PFSK-1 (cell line): ENCODE data around the gene TFPI.

Source experiments
- FOXP2 ChIP-seq: optimal IDR thresholded peaks from 2 replicates; pipeline ENCODE3; 2011; ENCODE audit warnings: borderline replicate concordance, control low read depth, inconsistent platforms; ENCODE audit not compliant: insufficient read depth; ENCODE audit errors: extremely low read length, extremely low read depth
- POLR2AphosphoS5 ChIP-seq: IDR thresholded peaks from 2 replicates; pipeline ENCODE4 v1.6.1; 2012; ENCODE audit warnings: low read depth, mild to moderate bottlenecking, control low read depth, low read length, moderate library complexity
- REST ChIP-seq, 2 experiments: IDR thresholded peaks; 2 replicates each; pipeline versions ENCODE4 v1.6.1 to v1.8.0; 2011 to 2012; ENCODE audit warnings: low read depth in 2 of 2, low read length in 2 of 2, control low read depth in 1 of 2, inconsistent platforms in 1 of 2, mild to moderate bottlenecking in 1 of 2, moderate library complexity in 1 of 2; ENCODE audit not compliant: insufficient read depth in 1 of 2
- SIN3A ChIP-seq: IDR thresholded peaks from 2 replicates; pipeline ENCODE4 v1.6.1; 2012; ENCODE audit warnings: mild to moderate bottlenecking, low read length, moderate library complexity, borderline replicate concordance; ENCODE audit not compliant: insufficient read depth
- TAF1 ChIP-seq: IDR thresholded peaks from 2 replicates; pipeline ENCODE4 v1.6.1; 2012; ENCODE audit warnings: low read length, control low read depth, borderline replicate concordance; ENCODE audit not compliant: insufficient read depth

Gene TFPI

GRCh38 chr2:187577310-187577709 lies 23.1 kb upstream of the TFPI start:
- TF ChIP-seq TAF1 (no peak), SIN3A (no peak), FOXP2 (no peak), POLR2AphosphoS5 (no peak), REST (IDR thresholded peaks at IDR 0.05; ENCODE audit: insufficient read depth in 1 of 2, low read depth in 2 of 2, low read length in 2 of 2) (no peak)

- TF ChIP-seq POLR2AphosphoS5 (no peak), FOXP2 (no peak), REST (IDR thresholded peaks at IDR 0.05; ENCODE audit: insufficient read depth in 1 of 2, low read depth in 2 of 2, low read length in 2 of 2) (no peak), TAF1 (no peak), SIN3A (no peak)
Measured at GRCh38 chr2:187576906-187577305, 22.7 kb upstream of the TFPI start.

- TF ChIP-seq SIN3A (no peak), TAF1 (no peak), REST (IDR thresholded peaks at IDR 0.05; ENCODE audit: insufficient read depth in 1 of 2, low read depth in 2 of 2, low read length in 2 of 2) (no peak), POLR2AphosphoS5 (no peak), FOXP2 (no peak)
Measured at GRCh38 chr2:187575751-187576067, 21.5 kb upstream of the TFPI start.

- no peak for TF ChIP-seq FOXP2
- no peak for TF ChIP-seq POLR2AphosphoS5
- TF ChIP-seq TAF1, result no peak
- TF ChIP-seq REST (IDR thresholded peaks at IDR 0.05; ENCODE audit: insufficient read depth in 1 of 2, low read depth in 2 of 2, low read length in 2 of 2), result no peak
- TF ChIP-seq SIN3A, result no peak
Measured at GRCh38 chr2:187574969-187575750, 20.9 kb upstream of the TFPI start.

GRCh38 chr2:187573722-187574121 lies 19.5 kb upstream of the TFPI start:
- TF ChIP-seq SIN3A (no peak), TAF1 (no peak), POLR2AphosphoS5 (no peak), REST (IDR thresholded peaks at IDR 0.05; ENCODE audit: insufficient read depth in 1 of 2, low read depth in 2 of 2, low read length in 2 of 2) (no peak), FOXP2 (no peak)
